Panc1 (cell line): ENCODE measurements around the gene BMF. TPM values are rescaled to one million over a fixed set of nuclear protein-coding genes. Genes with fewer than 3 reads are reported as not detected.

Experiments
- ATAC-seq: fragments of 200-7000 bp; cut with Tn5 transposase; 2 replicates; pipeline ENCODE4 v1.9.1; 2020; ENCODE audit warnings: mild to moderate bottlenecking, moderate library complexity
- BruUV-seq: library from RNA; stranded (reverse); fragments of 400-500 nt; replicated peaks from 2 replicates; lab custom pipeline; 2021; lab: Mats Ljungman, UMichigan
- CTCF ChIA-PET: fragments of 300-600 bp; sonication (Branson Sonifier 250); formaldehyde crosslinking; loops from one replicate; lab custom pipeline; 2022; ENCODE audit warnings: antibody characterized with exemption; lab: Charles Lee
- POLR2A ChIA-PET: fragments of 300-600 bp; sonication (Branson Sonifier 250); formaldehyde crosslinking; loops from one replicate; lab custom pipeline; 2022; ENCODE audit warnings: antibody characterized with exemption; lab: Charles Lee
- DNase-seq: peaks from one replicate; pipeline ENCODE4 v3.0.0-alpha.2; 2010; ENCODE audit warnings: low read depth, low spot score
- H3K27ac ChIP-seq: 2 replicates; pipeline ENCODE4 v1.5.1; 2011; ENCODE audit warnings: mild to moderate bottlenecking, low read length, inconsistent platforms
- H3K27me3 ChIP-seq: fragments of 200-500 bp; sonication (Bioruptor generic); 2 replicates; pipeline ENCODE4 v1.6.0; 2014; ENCODE audit warnings: low read length, inconsistent platforms; ENCODE audit not compliant: control insufficient read depth, insufficient read depth
- H3K36me3 ChIP-seq: fragments of 200-500 bp; sonication (Bioruptor generic); 2 replicates; pipeline ENCODE4 v1.5.1; 2014; ENCODE audit warnings: inconsistent platforms, mild to moderate bottlenecking, low read length, moderate library complexity; ENCODE audit not compliant: control insufficient read depth, insufficient read depth
- H3K4me1 ChIP-seq: 2 replicates; pipeline ENCODE4 v1.5.1; 2011; ENCODE audit warnings: inconsistent platforms, mild to moderate bottlenecking, low read length, moderate library complexity; ENCODE audit not compliant: control insufficient read depth, insufficient read depth
- H3K4me3 ChIP-seq, 2 experiments: 2 replicates each; pipeline ENCODE4 v1.5.1; 2011 to 2012; ENCODE audit warnings: low read depth in 2 of 2, low read length in 2 of 2, mild to moderate bottlenecking in 2 of 2, inconsistent platforms in 1 of 2, moderate library complexity in 1 of 2
- H3K9me3 ChIP-seq: fragments of 200-500 bp; sonication (Bioruptor generic); 2 replicates; pipeline ENCODE4 v1.5.1; 2014; ENCODE audit warnings: low read depth, mild to moderate bottlenecking, inconsistent platforms, low read length, moderate library complexity; ENCODE audit not compliant: control insufficient read depth, insufficient read depth
- POLR2AphosphoS5 ChIP-seq: IDR thresholded peaks from 2 replicates; pipeline ENCODE4 v1.6.1; 2012; ENCODE audit warnings: mild to moderate bottlenecking, low read depth, low read length, moderate library complexity
- SIN3A ChIP-seq: IDR thresholded peaks from 2 replicates; pipeline ENCODE4 v1.6.1; 2012; ENCODE audit warnings: low read depth, mild to moderate bottlenecking, low read length, moderate library complexity, borderline replicate concordance; ENCODE audit not compliant: insufficient read depth
- TCF7L2 ChIP-seq: IDR thresholded peaks from 2 replicates; pipeline ENCODE4 v1.6.1; 2011; ENCODE audit warnings: mild to moderate bottlenecking, low read depth, low read length, inconsistent platforms
- in situ Hi-C: cut with HindIII; loops from 2 replicates; pipeline ENCODE4 v1.10.0; 2016; ENCODE audit warnings: low sequenced_read_pairs, low pct_unique_long_range_greater_than_20kb
- intact Hi-C: fragments of 100-400 bp; cut with micrococcal nuclease; formaldehyde crosslinking; loops from one replicate; pipeline ENCODE4 v1.10.0; 2022; ENCODE audit not compliant: unreplicated experiment
- total RNA-seq: library from RNA; stranded (reverse); gene quantifications from one replicate; pipeline ENCODE4 v1.2.1, GENCODE V29; 2021; ENCODE audit not compliant: unreplicated experiment
- TF ChIP-seq, protein P1 (sequence below), 2 experiments: IDR thresholded peaks; 2 replicates each; pipeline ENCODE4 v1.6.1; 2011 to 2012; ENCODE audit warnings: low read depth in 2 of 2, control low read depth in 1 of 2, low read length in 1 of 2, mild to moderate bottlenecking in 1 of 2, moderate library complexity in 1 of 2; ENCODE audit not compliant: insufficient read depth in 1 of 2
- TF ChIP-seq, protein P2 (sequence below): fragments of 450-650 bp; IDR thresholded peaks from 2 replicates; pipeline ENCODE4 v1.5.1; 2017; ENCODE audit warnings: mild to moderate bottlenecking

The BMF gene
- total RNA-seq, 1 experiment from 2014 or later = 7.8 TPM

DNA sequence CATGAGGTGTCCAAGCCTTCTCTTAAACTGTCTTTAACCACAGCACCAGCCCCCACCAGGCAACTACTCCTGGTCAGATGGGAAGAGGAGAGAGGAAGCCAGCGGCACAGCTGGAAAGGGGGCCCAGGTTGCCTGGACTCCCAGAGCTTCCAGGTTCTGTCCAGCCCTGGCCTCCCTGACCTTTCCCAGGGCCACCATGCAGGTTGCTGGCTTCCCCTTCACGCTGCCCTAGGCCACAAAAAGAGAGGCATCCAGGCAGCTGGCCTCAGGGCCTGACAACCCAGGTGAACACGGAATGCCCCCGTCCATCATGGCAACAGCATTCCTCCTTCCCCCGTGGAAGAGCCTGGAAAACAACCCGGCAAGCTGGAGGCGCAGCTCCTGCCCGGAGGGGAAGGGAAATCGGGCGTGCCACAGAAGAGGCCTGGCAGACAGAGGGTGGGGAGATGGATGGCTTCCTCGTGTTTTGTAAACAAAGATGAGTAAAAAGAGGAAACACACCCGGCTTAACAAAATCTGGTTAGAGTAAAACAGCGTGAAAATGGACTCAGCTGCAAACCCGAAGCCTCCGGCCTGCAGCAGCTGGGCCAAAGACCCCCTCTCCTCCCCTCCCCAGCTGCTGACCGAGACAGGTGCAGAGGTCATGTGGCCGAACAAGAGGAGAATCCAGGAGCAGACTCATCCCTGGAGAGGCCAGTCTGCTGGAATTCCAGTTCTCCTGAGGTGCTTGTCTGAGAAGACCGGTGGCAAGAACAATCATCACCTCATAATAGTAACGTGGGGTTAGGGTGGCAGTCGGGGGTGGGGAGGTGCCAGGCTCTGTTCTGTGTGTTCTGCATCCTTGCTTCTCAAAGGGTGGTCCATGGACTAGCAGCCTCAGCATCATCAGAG is 15.5 kb downstream of the BMF start:
- Histone ChIP-seq H3K27ac (peak overlapping the region; percentile 17; the same call in 1 of the 2 replicates), H3K4me3 (no peak overlapping the region), H3K27me3 (no peaks in the 10 kb centered on the region), H3K9me3 (no peaks in the 10 kb centered on the region), H3K4me1 (peaks cover 43% of the 10 kb centered on the region), H3K36me3 (no peaks in the 10 kb centered on the region)
- CTCF ChIA-PET = interaction anchor here (0.8 kb wide), 1 partner anchor 13 kb away, joined by 4 read pairs; no protein-coding TSS in a partner anchor
- BruUV-seq = no TSS peak
- DNase-seq = no peak
- POLR2A ChIA-PET = interaction anchor here (0.6 kb wide), 1 partner anchor 12 kb away, joined by 5 read pairs; no protein-coding TSS in a partner anchor
- in situ Hi-C loops (no loop called here), intact Hi-C loops (no loop called here)
- TF ChIP-seq TCF7L2 (no peak), SIN3A (no peak)
- TF ChIP-seq, protein P1, sequence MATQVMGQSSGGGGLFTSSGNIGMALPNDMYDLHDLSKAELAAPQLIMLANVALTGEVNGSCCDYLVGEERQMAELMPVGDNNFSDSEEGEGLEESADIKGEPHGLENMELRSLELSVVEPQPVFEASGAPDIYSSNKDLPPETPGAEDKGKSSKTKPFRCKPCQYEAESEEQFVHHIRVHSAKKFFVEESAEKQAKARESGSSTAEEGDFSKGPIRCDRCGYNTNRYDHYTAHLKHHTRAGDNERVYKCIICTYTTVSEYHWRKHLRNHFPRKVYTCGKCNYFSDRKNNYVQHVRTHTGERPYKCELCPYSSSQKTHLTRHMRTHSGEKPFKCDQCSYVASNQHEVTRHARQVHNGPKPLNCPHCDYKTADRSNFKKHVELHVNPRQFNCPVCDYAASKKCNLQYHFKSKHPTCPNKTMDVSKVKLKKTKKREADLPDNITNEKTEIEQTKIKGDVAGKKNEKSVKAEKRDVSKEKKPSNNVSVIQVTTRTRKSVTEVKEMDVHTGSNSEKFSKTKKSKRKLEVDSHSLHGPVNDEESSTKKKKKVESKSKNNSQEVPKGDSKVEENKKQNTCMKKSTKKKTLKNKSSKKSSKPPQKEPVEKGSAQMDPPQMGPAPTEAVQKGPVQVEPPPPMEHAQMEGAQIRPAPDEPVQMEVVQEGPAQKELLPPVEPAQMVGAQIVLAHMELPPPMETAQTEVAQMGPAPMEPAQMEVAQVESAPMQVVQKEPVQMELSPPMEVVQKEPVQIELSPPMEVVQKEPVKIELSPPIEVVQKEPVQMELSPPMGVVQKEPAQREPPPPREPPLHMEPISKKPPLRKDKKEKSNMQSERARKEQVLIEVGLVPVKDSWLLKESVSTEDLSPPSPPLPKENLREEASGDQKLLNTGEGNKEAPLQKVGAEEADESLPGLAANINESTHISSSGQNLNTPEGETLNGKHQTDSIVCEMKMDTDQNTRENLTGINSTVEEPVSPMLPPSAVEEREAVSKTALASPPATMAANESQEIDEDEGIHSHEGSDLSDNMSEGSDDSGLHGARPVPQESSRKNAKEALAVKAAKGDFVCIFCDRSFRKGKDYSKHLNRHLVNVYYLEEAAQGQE (IDR thresholded peaks at IDR 0.05; ENCODE audit: insufficient read depth in 1 of 2, low read depth in 2 of 2, low read length in 1 of 2) = no peak
- TF ChIP-seq, protein P2, sequence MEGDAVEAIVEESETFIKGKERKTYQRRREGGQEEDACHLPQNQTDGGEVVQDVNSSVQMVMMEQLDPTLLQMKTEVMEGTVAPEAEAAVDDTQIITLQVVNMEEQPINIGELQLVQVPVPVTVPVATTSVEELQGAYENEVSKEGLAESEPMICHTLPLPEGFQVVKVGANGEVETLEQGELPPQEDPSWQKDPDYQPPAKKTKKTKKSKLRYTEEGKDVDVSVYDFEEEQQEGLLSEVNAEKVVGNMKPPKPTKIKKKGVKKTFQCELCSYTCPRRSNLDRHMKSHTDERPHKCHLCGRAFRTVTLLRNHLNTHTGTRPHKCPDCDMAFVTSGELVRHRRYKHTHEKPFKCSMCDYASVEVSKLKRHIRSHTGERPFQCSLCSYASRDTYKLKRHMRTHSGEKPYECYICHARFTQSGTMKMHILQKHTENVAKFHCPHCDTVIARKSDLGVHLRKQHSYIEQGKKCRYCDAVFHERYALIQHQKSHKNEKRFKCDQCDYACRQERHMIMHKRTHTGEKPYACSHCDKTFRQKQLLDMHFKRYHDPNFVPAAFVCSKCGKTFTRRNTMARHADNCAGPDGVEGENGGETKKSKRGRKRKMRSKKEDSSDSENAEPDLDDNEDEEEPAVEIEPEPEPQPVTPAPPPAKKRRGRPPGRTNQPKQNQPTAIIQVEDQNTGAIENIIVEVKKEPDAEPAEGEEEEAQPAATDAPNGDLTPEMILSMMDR = no peak
- peak; percentile 19; the same call in 1 of the 2 replicates for ATAC-seq

GRCh38 chr15:40092256-40092978 is 16.3 kb downstream of the BMF start:
- CTCF ChIA-PET = interaction anchor here (0.6 to 0.8 kb wide), 2 partner anchors 14 kb away, joined by 4 read pairs; no protein-coding TSS in a partner anchor
- POLR2A ChIA-PET = no interaction called here
- TF ChIP-seq, protein P2 = no peak
- TF ChIP-seq SIN3A = no peak
- TF ChIP-seq, protein P1 (IDR thresholded peaks at IDR 0.05; ENCODE audit: insufficient read depth in 1 of 2, low read depth in 2 of 2, low read length in 1 of 2) = no peak
- TF ChIP-seq POLR2AphosphoS5 = no peak
- TF ChIP-seq TCF7L2 = no peak
- H3K27me3 ChIP-seq = no peaks in the 10 kb centered on the region
- in situ Hi-C loops = no loop called here
- DNase-seq (no peak), ATAC-seq (no peak)
- no peaks in the 10 kb centered on the region for H3K9me3 ChIP-seq
- H3K27ac ChIP-seq = no peak overlapping the region; the same call in 1 of the 2 replicates
- BruUV-seq = no TSS peak
- no peaks in the 10 kb centered on the region for H3K36me3 ChIP-seq
- no peak overlapping the region for H3K4me3 ChIP-seq
- H3K4me1 ChIP-seq = peaks cover 39% of the 10 kb centered on the region
- intact Hi-C loops = no loop called here
